OCI-LY1 (cell line): ENCODE data around the gene PTPRG.

Experiments
- H2AFZ ChIP-seq: fragments of 200-600 bp; sonication (generic), shearing (Covaris generic); 2 replicates; pipeline ENCODE4 v1.6.0; 2014; ENCODE audit warnings: antibody characterized with exemption, mild to moderate bottlenecking, low read length
- H3F3A ChIP-seq: fragments of 200-600 bp; sonication (generic), shearing (Covaris generic); 2 replicates; pipeline ENCODE4 v1.6.0; 2014; ENCODE audit warnings: mild to moderate bottlenecking, antibody characterized with exemption, low read length, moderate library complexity; ENCODE audit not compliant: insufficient read depth
- H3K27ac ChIP-seq: fragments of 200-600 bp; sonication (generic); 2 replicates; pipeline ENCODE4 v1.5.1; 2014; ENCODE audit warnings: low read length, mixed run types, mild to moderate bottlenecking, low read depth; ENCODE audit not compliant: poor library complexity, severe bottlenecking
- H3K27me3 ChIP-seq: fragments of 200-600 bp; sonication (generic); 2 replicates; pipeline ENCODE4 v1.6.0; 2014; ENCODE audit warnings: antibody characterized with exemption, mild to moderate bottlenecking, low read length, moderate library complexity; ENCODE audit not compliant: insufficient read depth
- H3K36me3 ChIP-seq: fragments of 200-600 bp; sonication (generic); 2 replicates; pipeline ENCODE4 v1.6.1; 2014; ENCODE audit warnings: mild to moderate bottlenecking, antibody characterized with exemption, low read length, moderate library complexity, mixed read lengths; ENCODE audit not compliant: insufficient read depth
- H3K4me1 ChIP-seq: fragments of 200-600 bp; sonication (generic); 2 replicates; pipeline ENCODE4 v1.5.1; 2014; ENCODE audit warnings: mild to moderate bottlenecking, low read length, moderate library complexity; ENCODE audit not compliant: insufficient read depth, severe bottlenecking
- H3K4me2 ChIP-seq: fragments of 200-600 bp; sonication (generic), shearing (Covaris generic); 2 replicates; pipeline ENCODE4 v1.6.1; 2014; ENCODE audit warnings: low read length
- H3K4me3 ChIP-seq: fragments of 200-600 bp; sonication (generic); 2 replicates; pipeline ENCODE4 v1.5.1; 2014; ENCODE audit warnings: low read length, low read depth, mild to moderate bottlenecking, mixed read lengths; ENCODE audit not compliant: poor library complexity, severe bottlenecking
- H3K79me2 ChIP-seq: fragments of 200-600 bp; shearing (Covaris generic); 2 replicates; pipeline ENCODE4 v1.6.1; 2016; ENCODE audit warnings: mixed run types, low read length, mixed read lengths; ENCODE audit not compliant: insufficient read depth
- H3K9ac ChIP-seq: fragments of 200-600 bp; sonication (generic), shearing (Covaris generic); 2 replicates; pipeline ENCODE4 v1.6.1; 2014; ENCODE audit warnings: mild to moderate bottlenecking, low read length, mixed read lengths
- H3K9me2 ChIP-seq: fragments of 200-600 bp; sonication (generic), shearing (Covaris generic); 2 replicates; pipeline ENCODE4 v1.6.1; 2014; ENCODE audit warnings: low read depth, mild to moderate bottlenecking, low read length, mixed read lengths
- H3K9me3 ChIP-seq: fragments of 200-600 bp; shearing (Covaris generic); 2 replicates; pipeline ENCODE4 v1.6.1; 2014; ENCODE audit warnings: low read length, mixed read lengths
- H4K20me1 ChIP-seq: fragments of 200-600 bp; sonication (generic), shearing (Covaris generic); 2 replicates; pipeline ENCODE4 v1.6.0; 2016; ENCODE audit warnings: mild to moderate bottlenecking, low read length; ENCODE audit not compliant: insufficient read depth
- EZH2 ChIP-seq: fragments of 200-600 bp; sonication (generic), shearing (Covaris generic); IDR thresholded peaks from 2 replicates; pipeline ENCODE4 v1.8.0; 2017; ENCODE audit warnings: borderline replicate concordance, mixed run types, mild to moderate bottlenecking, antibody characterized with exemption, low read length, moderate library complexity, mixed read lengths
- TF ChIP-seq, protein P1 (sequence below): fragments of 200-600 bp; sonication (generic), shearing (Covaris generic); IDR thresholded peaks from 2 replicates; pipeline ENCODE4 v1.5.1; 2017; ENCODE audit warnings: mild to moderate bottlenecking, antibody characterized with exemption, low read length, moderate library complexity, mixed read lengths

The PTPRG gene

DNA sequence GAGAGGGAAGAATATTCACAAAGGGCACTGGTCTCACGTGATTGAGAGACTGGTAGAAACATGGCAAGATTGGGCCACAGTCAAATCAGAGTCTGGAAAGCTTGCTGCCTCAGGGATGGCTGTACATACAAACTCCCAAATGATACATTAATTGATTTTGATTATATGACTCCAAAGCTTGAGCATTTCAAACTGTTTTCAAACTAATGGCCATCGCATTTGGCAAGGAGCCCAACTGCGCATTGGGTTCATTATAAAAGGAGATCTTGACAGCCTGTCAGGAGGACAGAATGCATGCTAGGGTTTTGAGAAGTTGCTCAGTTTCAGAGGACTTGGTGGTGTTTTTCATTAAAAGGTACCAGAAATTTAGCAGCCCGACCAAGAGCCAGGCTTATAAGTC, 117.7 kb downstream of the PTPRG start:
- TF ChIP-seq, protein P1, sequence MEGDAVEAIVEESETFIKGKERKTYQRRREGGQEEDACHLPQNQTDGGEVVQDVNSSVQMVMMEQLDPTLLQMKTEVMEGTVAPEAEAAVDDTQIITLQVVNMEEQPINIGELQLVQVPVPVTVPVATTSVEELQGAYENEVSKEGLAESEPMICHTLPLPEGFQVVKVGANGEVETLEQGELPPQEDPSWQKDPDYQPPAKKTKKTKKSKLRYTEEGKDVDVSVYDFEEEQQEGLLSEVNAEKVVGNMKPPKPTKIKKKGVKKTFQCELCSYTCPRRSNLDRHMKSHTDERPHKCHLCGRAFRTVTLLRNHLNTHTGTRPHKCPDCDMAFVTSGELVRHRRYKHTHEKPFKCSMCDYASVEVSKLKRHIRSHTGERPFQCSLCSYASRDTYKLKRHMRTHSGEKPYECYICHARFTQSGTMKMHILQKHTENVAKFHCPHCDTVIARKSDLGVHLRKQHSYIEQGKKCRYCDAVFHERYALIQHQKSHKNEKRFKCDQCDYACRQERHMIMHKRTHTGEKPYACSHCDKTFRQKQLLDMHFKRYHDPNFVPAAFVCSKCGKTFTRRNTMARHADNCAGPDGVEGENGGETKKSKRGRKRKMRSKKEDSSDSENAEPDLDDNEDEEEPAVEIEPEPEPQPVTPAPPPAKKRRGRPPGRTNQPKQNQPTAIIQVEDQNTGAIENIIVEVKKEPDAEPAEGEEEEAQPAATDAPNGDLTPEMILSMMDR = no peak
- no peak for TF ChIP-seq EZH2
- H4K20me1 ChIP-seq = no peaks in the 10 kb centered on the region
- no peak overlapping the region for H3K9ac ChIP-seq
- H3K4me1 ChIP-seq = no peaks in the 10 kb centered on the region
- no peaks in the 10 kb centered on the region for H3K36me3 ChIP-seq
- no peaks in the 10 kb centered on the region for H3K79me2 ChIP-seq
- H2AFZ ChIP-seq = no peak overlapping the region
- H3K27me3 ChIP-seq = no peaks in the 10 kb centered on the region
- H3K27ac ChIP-seq = no peak overlapping the region
- H3F3A ChIP-seq = no peaks in the 10 kb centered on the region
- no peak overlapping the region for H3K4me3 ChIP-seq
- H3K4me2 ChIP-seq = no peak overlapping the region
- no peaks in the 10 kb centered on the region for H3K9me3 ChIP-seq
- H3K9me2 ChIP-seq = no peaks in the 10 kb centered on the region

DNA sequence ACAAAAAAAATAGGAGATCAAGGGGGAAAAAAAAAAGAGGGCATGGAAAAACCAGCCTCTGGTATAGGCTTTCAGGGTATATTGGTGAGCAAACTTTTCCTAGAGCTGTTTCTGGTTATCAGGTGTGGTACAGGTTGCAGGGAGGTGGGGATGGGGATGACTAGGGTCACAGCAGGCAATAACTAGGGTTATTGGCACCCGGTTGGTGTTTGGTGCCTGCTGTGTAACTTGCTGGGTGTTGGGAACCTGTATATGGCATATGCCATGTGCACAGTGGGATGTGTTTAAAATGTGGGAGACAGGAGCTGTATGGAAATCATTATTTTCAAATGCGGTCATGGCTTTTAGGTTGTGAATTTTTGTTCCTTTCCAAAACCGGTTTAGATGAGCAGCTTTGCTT, 119.2 kb downstream of the PTPRG start:
- no peak for TF ChIP-seq EZH2
- TF ChIP-seq, protein P1 = no peak
- H3K79me2 ChIP-seq = no peaks in the 10 kb centered on the region
- no peaks in the 10 kb centered on the region for H3K36me3 ChIP-seq
- no peak overlapping the region for H3K27ac ChIP-seq
- H4K20me1 ChIP-seq = no peaks in the 10 kb centered on the region
- no peak overlapping the region for H3K4me3 ChIP-seq
- no peaks in the 10 kb centered on the region for H3K4me1 ChIP-seq
- no peaks in the 10 kb centered on the region for H3K9me2 ChIP-seq
- no peaks in the 10 kb centered on the region for H3K9me3 ChIP-seq
- no peaks in the 10 kb centered on the region for H3K27me3 ChIP-seq
- no peak overlapping the region for H3K9ac ChIP-seq
- H3F3A ChIP-seq = no peaks in the 10 kb centered on the region
- H3K4me2 ChIP-seq = no peak overlapping the region
- no peak overlapping the region for H2AFZ ChIP-seq

DNA sequence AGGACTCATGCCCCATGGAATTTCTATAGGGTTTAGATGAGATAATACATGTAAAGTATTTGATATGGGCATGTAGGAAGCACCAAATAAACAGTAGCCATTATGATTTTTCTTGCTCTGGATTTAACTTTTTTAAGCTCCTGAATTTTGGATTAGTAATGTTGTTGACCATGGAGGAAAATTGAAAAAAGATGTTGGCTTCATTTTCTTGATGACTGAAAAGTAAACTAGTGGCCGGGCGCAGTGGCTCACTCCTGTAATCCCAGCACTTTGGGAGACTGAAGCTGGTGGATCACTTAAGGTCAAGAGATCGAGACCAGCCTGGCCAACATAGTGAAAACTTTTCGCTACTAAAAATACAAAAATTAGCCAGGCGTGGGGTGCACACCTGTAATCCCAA, 120.3 kb downstream of the PTPRG start:
- no peaks in the 10 kb centered on the region for H3K9me2 ChIP-seq
- no peak overlapping the region for H3K4me3 ChIP-seq
- TF ChIP-seq EZH2 = no peak
- TF ChIP-seq, protein P1 = no peak
- no peaks in the 10 kb centered on the region for H4K20me1 ChIP-seq
- no peaks in the 10 kb centered on the region for H3K79me2 ChIP-seq
- no peak overlapping the region for H3K9ac ChIP-seq
- no peak overlapping the region for H3K4me2 ChIP-seq
- no peak overlapping the region for H2AFZ ChIP-seq
- H3K27ac ChIP-seq = no peak overlapping the region
- no peaks in the 10 kb centered on the region for H3K36me3 ChIP-seq
- no peaks in the 10 kb centered on the region for H3K9me3 ChIP-seq
- no peaks in the 10 kb centered on the region for H3F3A ChIP-seq
- H3K4me1 ChIP-seq = no peaks in the 10 kb centered on the region
- no peaks in the 10 kb centered on the region for H3K27me3 ChIP-seq
